Subcutaneous adipose tissue (tissue), 4 donors: Measurements from ENCODE around the gene FGGY. TPM values are rescaled to one million over a fixed set of nuclear protein-coding genes. Genes with fewer than 3 reads are reported as not detected.

ENCODE experiments used
- CTCF ChIP-seq: fragments of 450-650 bp; IDR thresholded peaks from one replicate; pipeline ENCODE4 v1.5.1; 2016; ENCODE audit warnings: low read depth, mild to moderate bottlenecking, control low read depth, antibody characterized with exemption, moderate library complexity
- total RNA-seq, 4 donors: library from RNA; depleted of rRNA; stranded (reverse); fragments of >200 nt; gene quantifications; one replicate each; pipeline ENCODE4 v1.1.0, GENCODE V29; 2016

FGGY gene
- total RNA-seq, 4 donors from 2014 or later = 7.8 to 19.2 (median 12.5) TPM

- no peak for TF ChIP-seq CTCF
Observed at GRCh38 chr1:59718989-59719360, 422.1 kb downstream of the FGGY start.

- no peak for TF ChIP-seq CTCF
Observed at GRCh38 chr1:59720326-59721115, 423.6 kb downstream of the FGGY start.

GRCh38 chr1:59730302-59730701, 433.4 kb downstream of the FGGY start:
- no peak for TF ChIP-seq CTCF

GRCh38 chr1:59730759-59731478, 434.0 kb downstream of the FGGY start:
- no peak for TF ChIP-seq CTCF

GRCh38 chr1:59731591-59731990, 434.7 kb downstream of the FGGY start:
- TF ChIP-seq CTCF = no peak

GRCh38 chr1:59732214-59732955, 435.5 kb downstream of the FGGY start:
- no peak for TF ChIP-seq CTCF
